GM23248 (cell line): ENCODE data around the gene TADA1.

ENCODE experiments used
- EZH2 ChIP-seq: fragments of 200-600 bp; sonication (generic); IDR thresholded peaks from 2 replicates; pipeline ENCODE4 v1.6.1; 2018; ENCODE audit warnings: antibody characterized with exemption, mild to moderate bottlenecking; ENCODE audit not compliant: insufficient read depth, poor library complexity, severe bottlenecking
- EZH2phosphoT487 ChIP-seq: fragments of 200-600 bp; sonication (generic); IDR thresholded peaks from 2 replicates; pipeline ENCODE4 v1.6.1; 2018; ENCODE audit warnings: antibody characterized with exemption, moderate library complexity, mild to moderate bottlenecking, low read depth; ENCODE audit not compliant: insufficient read depth

GRCh38 chr1:166884040-166884642 is 8.1 kb upstream of the TADA1 start:
- no peak for TF ChIP-seq EZH2
- TF ChIP-seq EZH2phosphoT487 = no peak
